ENCODE measurements around the gene ZBTB3. TPM values are rescaled to one million over a fixed set of nuclear protein-coding genes. Genes with fewer than 3 reads are reported as not detected.

ZBTB3 gene
- total RNA-seq, 1 donor from 2014 or later = 11.2 TPM

DNA sequence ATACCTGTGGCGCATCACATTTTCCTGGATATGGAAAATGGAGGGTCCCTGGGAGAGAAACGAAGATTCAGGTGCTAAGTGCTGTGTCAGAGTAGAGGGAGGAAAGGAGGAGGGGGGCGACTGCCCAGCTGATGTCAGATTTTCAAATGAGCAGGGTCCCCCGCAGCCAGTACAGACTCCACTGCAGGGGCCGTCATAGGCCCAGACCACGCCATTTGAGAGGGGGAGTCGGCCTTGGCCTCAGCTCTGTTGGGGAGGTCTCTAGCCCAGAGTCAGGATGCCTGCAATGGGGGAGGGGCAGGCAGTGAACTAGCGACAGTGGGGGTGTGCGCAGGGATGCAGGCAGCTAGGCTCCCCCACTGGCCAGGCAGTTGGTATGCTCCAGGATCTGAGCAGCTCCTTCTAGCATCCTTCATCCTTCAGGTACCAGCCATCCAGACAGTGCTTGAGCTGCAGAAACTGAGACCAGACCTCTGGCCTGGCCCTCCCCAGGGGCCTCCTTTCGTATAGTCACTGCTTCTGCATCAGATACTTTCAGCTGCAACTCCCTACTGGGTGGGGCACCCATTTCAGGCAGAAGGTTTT, 46.6 kb downstream of the ZBTB3 start, which contains the start of the genes BSCL2 and GNG3:
TSS of gene BSCL2 (minus strand) at position 148 of the 585 bp plus-strand sequence. CDS start 229 bp downstream, outside the sequence.
TSS of gene GNG3 (plus strand) at position 400 of the 585 bp plus-strand sequence. CDS start 620 bp downstream, outside the sequence.
- H3K27ac Mint-ChIP-seq (ENCODE audit: unreplicated experiment) = peak within 1 kb of the TSS; percentile 93
- H3K9ac ChIP-seq (ENCODE audit: low read length) = peak within 1 kb of the TSS; percentile 65
- peaks cover 9% of the 10 kb centered on the region for H3K79me2 ChIP-seq (ENCODE audit: insufficient read depth, low read length)
- no peak for TF ChIP-seq EZH2 (IDR thresholded peaks at IDR 0.05; ENCODE audit: insufficient read depth, low read length)
- TF ChIP-seq, protein P1, sequence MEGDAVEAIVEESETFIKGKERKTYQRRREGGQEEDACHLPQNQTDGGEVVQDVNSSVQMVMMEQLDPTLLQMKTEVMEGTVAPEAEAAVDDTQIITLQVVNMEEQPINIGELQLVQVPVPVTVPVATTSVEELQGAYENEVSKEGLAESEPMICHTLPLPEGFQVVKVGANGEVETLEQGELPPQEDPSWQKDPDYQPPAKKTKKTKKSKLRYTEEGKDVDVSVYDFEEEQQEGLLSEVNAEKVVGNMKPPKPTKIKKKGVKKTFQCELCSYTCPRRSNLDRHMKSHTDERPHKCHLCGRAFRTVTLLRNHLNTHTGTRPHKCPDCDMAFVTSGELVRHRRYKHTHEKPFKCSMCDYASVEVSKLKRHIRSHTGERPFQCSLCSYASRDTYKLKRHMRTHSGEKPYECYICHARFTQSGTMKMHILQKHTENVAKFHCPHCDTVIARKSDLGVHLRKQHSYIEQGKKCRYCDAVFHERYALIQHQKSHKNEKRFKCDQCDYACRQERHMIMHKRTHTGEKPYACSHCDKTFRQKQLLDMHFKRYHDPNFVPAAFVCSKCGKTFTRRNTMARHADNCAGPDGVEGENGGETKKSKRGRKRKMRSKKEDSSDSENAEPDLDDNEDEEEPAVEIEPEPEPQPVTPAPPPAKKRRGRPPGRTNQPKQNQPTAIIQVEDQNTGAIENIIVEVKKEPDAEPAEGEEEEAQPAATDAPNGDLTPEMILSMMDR (IDR thresholded peaks at IDR 0.05; ENCODE audit: insufficient read depth, low read depth, low read length) = no peak
- peak within 1 kb of the TSS; percentile 100 for H3K4me2 ChIP-seq (ENCODE audit: low read length)
- peak within 1 kb of the TSS; percentile 38 for H2AFZ ChIP-seq (ENCODE audit: low read depth, low read length)
- no peaks in the 10 kb centered on the region for H4K20me1 ChIP-seq (ENCODE audit: insufficient read depth, low read length)
- H3K36me3 ChIP-seq (ENCODE audit: insufficient read depth, low read length) = peaks cover 21% of the 10 kb centered on the region
- H3K27ac ChIP-seq (ENCODE audit: low read depth, low read length) = peak within 1 kb of the TSS; percentile 48
- no peak for DNase-seq (ENCODE audit: low read depth)
- H3K27me3 ChIP-seq (ENCODE audit: insufficient read depth, low read length) = no peaks in the 10 kb centered on the region
- H3K36me3 Mint-ChIP-seq (ENCODE audit: low read depth, unreplicated experiment) = peaks cover 12% of the 10 kb centered on the region
- H3K4me3 Mint-ChIP-seq (ENCODE audit: unreplicated experiment) = peak within 1 kb of the TSS; percentile 85
- H3K4me1 ChIP-seq (ENCODE audit: insufficient read depth, low read length) = peaks cover 34% of the 10 kb centered on the region
- H3K9me3 ChIP-seq (ENCODE audit: insufficient read depth, low read depth, low read length) = no peaks in the 10 kb centered on the region
- FAIRE-seq = no peak
- peak within 1 kb of the TSS; percentile 59 for H3K4me3 ChIP-seq (ENCODE audit: insufficient read depth, low read depth, low read length)
- peaks cover 28% of the 10 kb centered on the region for H3K4me1 Mint-ChIP-seq (ENCODE audit: low read depth, unreplicated experiment)
- no peaks in the 10 kb centered on the region for H3K27me3 Mint-ChIP-seq (ENCODE audit: low read depth, unreplicated experiment)
- H3K9me3 Mint-ChIP-seq (ENCODE audit: unreplicated experiment) = no peaks in the 10 kb centered on the region

DNA sequence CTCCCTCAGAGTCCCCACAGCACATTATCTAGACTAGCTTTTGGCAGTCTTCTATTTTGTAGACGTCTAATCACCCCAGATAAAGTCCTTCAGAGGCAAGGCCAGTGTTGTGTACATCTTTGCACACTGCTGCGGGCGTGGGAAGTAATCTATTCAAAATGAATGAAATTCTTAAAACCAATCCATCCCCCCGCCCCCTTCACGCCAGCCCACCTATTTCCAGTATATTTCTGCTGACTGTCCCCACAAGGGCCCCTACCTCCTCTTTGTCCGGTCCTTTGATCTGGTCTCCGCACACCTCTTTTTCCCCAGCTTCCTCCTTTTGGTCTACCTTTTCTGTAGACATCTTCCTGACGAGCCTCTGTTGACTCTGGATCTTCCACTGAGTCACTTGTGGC, 47.1 kb downstream of the ZBTB3 start:
- DNase-seq (ENCODE audit: low read depth) (no peak), FAIRE-seq (no peak)
- peaks cover 17% of the 10 kb centered on the region for H3K36me3 ChIP-seq (ENCODE audit: insufficient read depth, low read length)
- peak overlapping the region; percentile 85 for H3K4me3 Mint-ChIP-seq (ENCODE audit: unreplicated experiment)
- peak overlapping the region; percentile 93 for H3K27ac Mint-ChIP-seq (ENCODE audit: unreplicated experiment)
- peak overlapping the region; percentile 65 for H3K9ac ChIP-seq (ENCODE audit: low read length)
- peak overlapping the region; percentile 59 for H3K4me3 ChIP-seq (ENCODE audit: insufficient read depth, low read depth, low read length)
- H3K4me2 ChIP-seq (ENCODE audit: low read length) = peak overlapping the region; percentile 94
- no peaks in the 10 kb centered on the region for H4K20me1 ChIP-seq (ENCODE audit: insufficient read depth, low read length)
- TF ChIP-seq EZH2 (IDR thresholded peaks at IDR 0.05; ENCODE audit: insufficient read depth, low read length) = no peak
- TF ChIP-seq, protein P1 (IDR thresholded peaks at IDR 0.05; ENCODE audit: insufficient read depth, low read depth, low read length) = no peak
- no peaks in the 10 kb centered on the region for H3K9me3 Mint-ChIP-seq (ENCODE audit: unreplicated experiment)
- H3K4me1 ChIP-seq (ENCODE audit: insufficient read depth, low read length) = peaks cover 34% of the 10 kb centered on the region
- peaks cover 15% of the 10 kb centered on the region for H3K36me3 Mint-ChIP-seq (ENCODE audit: low read depth, unreplicated experiment)
- no peaks in the 10 kb centered on the region for H3K27me3 ChIP-seq (ENCODE audit: insufficient read depth, low read length)
- no peaks in the 10 kb centered on the region for H3K9me3 ChIP-seq (ENCODE audit: insufficient read depth, low read depth, low read length)
- no peak overlapping the region for H2AFZ ChIP-seq (ENCODE audit: low read depth, low read length)
- peaks cover 28% of the 10 kb centered on the region for H3K4me1 Mint-ChIP-seq (ENCODE audit: low read depth, unreplicated experiment)
- peak overlapping the region; percentile 48 for H3K27ac ChIP-seq (ENCODE audit: low read depth, low read length)
- no peaks in the 10 kb centered on the region for H3K27me3 Mint-ChIP-seq (ENCODE audit: low read depth, unreplicated experiment)
- peaks cover 5% of the 10 kb centered on the region for H3K79me2 ChIP-seq (ENCODE audit: insufficient read depth, low read length)
